ENCODE measurements around the gene KRT80. TPM values are rescaled to one million over a fixed set of nuclear protein-coding genes. Genes with fewer than 3 reads are reported as not detected.

KRT80 gene
- polyA plus RNA-seq, 1 experiment, result 2.1 TPM

GRCh38 chr12:52199294-52199919, 7.6 kb upstream of the KRT80 start:
- POLR2A ChIA-PET, result interaction anchor here (1.0 kb wide), 1 partner anchor 16 kb away, joined by 3 read pairs; no protein-coding TSS in a partner anchor
- no peak overlapping the region for H3K4me3 ChIP-seq (ENCODE audit: low read depth, low read length)
- H3K27me3 ChIP-seq (ENCODE audit: control insufficient read depth, insufficient read depth, low read length), result no peaks in the 10 kb centered on the region
- DNase-seq (ENCODE audit: low read depth, low spot score), result no peak
- TF ChIP-seq CTCF (IDR thresholded peaks at IDR 0.05; ENCODE audit: low read depth, low read length), result no peak
- CTCF ChIA-PET, result interaction anchor here (1.0 kb wide), 1 partner anchor 18 kb away, joined by 3 read pairs; no protein-coding TSS in a partner anchor
- H3K27ac ChIP-seq (ENCODE audit: low read depth, low read length), result no peak overlapping the region
- H3K9me3 ChIP-seq (ENCODE audit: control insufficient read depth, insufficient read depth, low read length), result no peaks in the 10 kb centered on the region

DNA sequence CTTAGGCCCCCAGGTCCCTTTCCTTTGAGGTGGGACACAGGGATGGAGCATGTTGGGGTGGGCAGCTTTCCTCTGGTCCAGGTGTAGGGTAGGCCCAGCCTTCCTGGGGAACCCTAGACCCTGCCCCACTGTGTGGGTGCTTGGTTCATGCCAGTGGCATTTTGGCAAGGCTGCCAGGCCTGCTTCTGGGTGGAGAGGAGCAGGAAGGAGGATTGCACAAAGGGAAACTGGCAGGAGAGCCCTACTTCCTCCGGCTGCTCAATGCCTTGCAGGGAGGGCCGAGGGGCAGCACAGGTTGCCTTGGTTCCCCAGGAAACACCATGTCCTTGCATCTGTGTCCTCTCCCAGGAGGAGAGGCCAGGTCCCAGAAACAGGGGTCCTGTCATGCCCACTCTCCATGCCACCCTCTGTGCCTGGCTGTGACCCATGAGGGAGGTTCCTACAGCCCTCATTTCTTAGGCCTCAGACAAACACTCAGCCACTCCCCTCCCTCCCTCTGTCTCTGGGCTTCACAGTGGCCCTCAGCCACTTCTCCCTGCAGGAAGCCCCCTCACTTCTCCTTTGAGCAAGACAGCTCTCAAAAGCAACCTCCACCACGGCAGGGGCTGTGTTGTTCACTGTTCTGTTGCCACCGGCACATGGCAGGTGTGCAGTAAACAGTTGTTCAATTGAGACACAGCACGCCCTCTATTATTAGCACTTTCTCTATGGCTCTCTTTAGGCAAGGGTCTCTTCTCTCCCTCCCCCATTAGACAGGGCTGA, 6.8 kb upstream of the KRT80 start:
- H3K27ac ChIP-seq (ENCODE audit: low read depth, low read length), result no peak overlapping the region
- no peaks in the 10 kb centered on the region for H3K9me3 ChIP-seq (ENCODE audit: control insufficient read depth, insufficient read depth, low read length)
- no peak overlapping the region for H3K4me3 ChIP-seq (ENCODE audit: low read depth, low read length)
- TF ChIP-seq CTCF (IDR thresholded peaks at IDR 0.05; ENCODE audit: low read depth, low read length), result no peak
- DNase-seq (ENCODE audit: low read depth, low spot score), result no peak
- no peaks in the 10 kb centered on the region for H3K27me3 ChIP-seq (ENCODE audit: control insufficient read depth, insufficient read depth, low read length)
- POLR2A ChIA-PET, result no interaction called here
- CTCF ChIA-PET, result interaction anchor here (1.0 kb wide), 1 partner anchor 17 kb away, joined by 3 read pairs; no protein-coding TSS in a partner anchor

DNA sequence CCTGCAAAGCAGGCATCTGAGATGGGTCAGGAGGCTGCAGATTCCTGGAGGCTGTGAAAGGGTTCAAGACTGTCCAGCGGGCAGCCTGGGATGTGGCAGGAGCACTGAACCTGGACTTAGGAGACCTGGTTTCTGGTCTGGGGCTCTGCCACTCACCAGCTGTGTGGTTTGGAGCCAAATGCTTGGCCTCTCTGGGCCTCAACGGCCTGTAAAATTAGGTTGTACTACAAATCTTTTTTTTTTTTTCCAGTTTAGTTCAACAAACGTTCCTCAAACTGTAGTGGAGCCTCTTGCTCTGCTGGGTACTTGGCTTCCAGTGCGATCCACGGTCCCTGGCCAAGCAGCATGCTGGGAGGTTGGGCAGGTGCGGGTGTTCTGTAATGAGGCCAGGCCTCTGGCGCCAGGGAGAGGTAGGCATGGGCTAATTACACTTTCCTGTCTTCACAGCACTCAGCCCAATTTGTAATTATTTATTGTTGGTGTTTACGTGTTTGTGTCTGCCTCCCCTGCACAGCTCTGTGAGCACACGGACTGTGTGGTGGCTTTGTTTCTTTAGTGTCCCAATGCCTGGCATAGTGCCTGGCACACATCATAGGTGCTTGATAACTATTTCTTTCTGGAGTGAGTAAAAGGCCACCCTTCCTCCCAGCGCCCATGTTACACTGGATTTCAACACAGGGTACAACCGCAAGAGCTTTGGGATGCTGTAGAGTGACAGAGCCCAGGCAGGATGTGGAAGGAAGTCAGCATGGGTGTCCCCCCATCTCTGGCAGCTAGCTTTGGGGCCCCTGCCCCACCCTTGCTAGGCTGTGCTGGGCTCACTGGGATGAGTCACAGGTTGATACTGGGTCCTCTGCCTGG, 5.8 kb upstream of the KRT80 start:
- CTCF ChIA-PET, result no interaction called here
- no peak for DNase-seq (ENCODE audit: low read depth, low spot score)

GRCh38 chr12:52195065-52195730, 3.4 kb upstream of the KRT80 start:
- H3K27me3 ChIP-seq (ENCODE audit: control insufficient read depth, insufficient read depth, low read length), result no peaks in the 10 kb centered on the region
- ChIA-PET POLR2A (interaction anchor here (1.4 kb wide), 1 partner anchor 13 kb away, joined by 3 read pairs; no protein-coding TSS in a partner anchor), CTCF (interaction anchor here (1.9 kb wide), 1 partner anchor 84 kb away, joined by 7 read pairs; no protein-coding TSS in a partner anchor)
- no peak overlapping the region for H3K27ac ChIP-seq (ENCODE audit: low read depth, low read length)
- DNase-seq (ENCODE audit: low read depth, low spot score), result no peak
- TF ChIP-seq CTCF (IDR thresholded peaks at IDR 0.05; ENCODE audit: low read depth, low read length), result no peak
- no peak overlapping the region for H3K4me3 ChIP-seq (ENCODE audit: low read depth, low read length)
- H3K9me3 ChIP-seq (ENCODE audit: control insufficient read depth, insufficient read depth, low read length), result no peaks in the 10 kb centered on the region

More for the DNA sequence above, 5.8 kb upstream of the KRT80 start:
- no peak overlapping the region for H3K27ac ChIP-seq (ENCODE audit: low read depth, low read length)
- no peak for TF ChIP-seq CTCF (IDR thresholded peaks at IDR 0.05; ENCODE audit: low read depth, low read length)
- POLR2A ChIA-PET, result no interaction called here
- no peaks in the 10 kb centered on the region for H3K9me3 ChIP-seq (ENCODE audit: control insufficient read depth, insufficient read depth, low read length)
- no peaks in the 10 kb centered on the region for H3K27me3 ChIP-seq (ENCODE audit: control insufficient read depth, insufficient read depth, low read length)
- H3K4me3 ChIP-seq (ENCODE audit: low read depth, low read length), result no peak overlapping the region
